Heart left ventricle (tissue), 13 donors: ENCODE measurements around the gene CAV3.

ENCODE experiments used
- POLR2A ChIP-seq, 2 donors: fragments of 450-650 bp; IDR thresholded peaks; one replicate each; pipeline ENCODE4 v1.6.1; 2017; ENCODE audit warnings: antibody characterized with exemption in 2 of 2, mild to moderate bottlenecking in 2 of 2, moderate library complexity in 2 of 2
- TF ChIP-seq, protein P1 (sequence below), 12 donors: fragments of 200-600 bp; sonication (generic) in 4 of 12; IDR thresholded peaks; one replicate each; pipeline versions ENCODE4 v1.5.0 to v1.8.0; 2018 to 2022; ENCODE audit warnings: antibody characterized with exemption in 12 of 12, mild to moderate bottlenecking in 5 of 12
- donor health status: ischemic (EF 13 %, LVEDD 7.1; RV severe dilation, severe dysfunction).
- donor health status: DM: no; HTN: yes; CAD: no.
- donor health status: DM: no; HTN: no; CAD: no.
- donor health status: ischemic (EF 25% LVEDD 6.9; RV normal size, moderate dysfunction).
- donor health status: ischemic (EF 25% LVEDD 5.7; RV mildly dilated, moderate dysfunction).
- donor health status: ischemic (EF 35%, LVEDD 5.7; RV mildly dilated, moderate dysfunction).
- donor health status: nonischemic (EF 11% LVEDD 7.7; RV severe dilation, severe dysfunction).
- donor health status: DM: yes; HTN: yes; CAD: no.
- donor health status: PGD.
- donor health status: ischemic (EF 29% LVEDD 5.4; RV normal size, mild dysfunction).
- donor health status: nonischemic (EF 23%, LVEDD 6.1; RV moderate dilation, normal function).

- TF ChIP-seq, protein P1, sequence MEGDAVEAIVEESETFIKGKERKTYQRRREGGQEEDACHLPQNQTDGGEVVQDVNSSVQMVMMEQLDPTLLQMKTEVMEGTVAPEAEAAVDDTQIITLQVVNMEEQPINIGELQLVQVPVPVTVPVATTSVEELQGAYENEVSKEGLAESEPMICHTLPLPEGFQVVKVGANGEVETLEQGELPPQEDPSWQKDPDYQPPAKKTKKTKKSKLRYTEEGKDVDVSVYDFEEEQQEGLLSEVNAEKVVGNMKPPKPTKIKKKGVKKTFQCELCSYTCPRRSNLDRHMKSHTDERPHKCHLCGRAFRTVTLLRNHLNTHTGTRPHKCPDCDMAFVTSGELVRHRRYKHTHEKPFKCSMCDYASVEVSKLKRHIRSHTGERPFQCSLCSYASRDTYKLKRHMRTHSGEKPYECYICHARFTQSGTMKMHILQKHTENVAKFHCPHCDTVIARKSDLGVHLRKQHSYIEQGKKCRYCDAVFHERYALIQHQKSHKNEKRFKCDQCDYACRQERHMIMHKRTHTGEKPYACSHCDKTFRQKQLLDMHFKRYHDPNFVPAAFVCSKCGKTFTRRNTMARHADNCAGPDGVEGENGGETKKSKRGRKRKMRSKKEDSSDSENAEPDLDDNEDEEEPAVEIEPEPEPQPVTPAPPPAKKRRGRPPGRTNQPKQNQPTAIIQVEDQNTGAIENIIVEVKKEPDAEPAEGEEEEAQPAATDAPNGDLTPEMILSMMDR (IDR thresholded peaks at IDR 0.05), result no peak
- no peak for TF ChIP-seq POLR2A (IDR thresholded peaks at IDR 0.05)
Observed at GRCh38 chr3:8790529-8790928, 56.9 kb downstream of the CAV3 start.
